Measurements from ENCODE around the gene FBXO31.

DNA sequence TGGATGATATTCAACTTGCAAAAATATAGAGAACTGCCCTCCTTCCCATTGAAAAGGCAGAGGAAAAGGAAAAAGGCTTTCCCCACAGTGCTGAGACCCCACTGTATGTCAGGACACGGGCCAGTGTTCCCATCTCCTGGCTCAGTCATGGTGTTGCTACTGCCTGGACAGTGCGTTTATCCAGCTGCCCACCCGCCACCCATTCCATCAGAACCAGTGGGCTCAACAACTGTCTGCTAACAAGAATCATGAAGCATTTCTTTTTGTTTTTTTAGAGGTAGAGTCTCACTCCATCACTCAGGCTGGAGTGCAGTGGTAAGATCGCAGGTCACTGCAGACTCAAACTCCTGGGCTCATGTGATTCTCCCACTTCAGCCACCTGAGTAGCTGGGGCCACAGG, 11.3 kb downstream of the FBXO31 start:
- TF ChIP-seq, protein P1, sequence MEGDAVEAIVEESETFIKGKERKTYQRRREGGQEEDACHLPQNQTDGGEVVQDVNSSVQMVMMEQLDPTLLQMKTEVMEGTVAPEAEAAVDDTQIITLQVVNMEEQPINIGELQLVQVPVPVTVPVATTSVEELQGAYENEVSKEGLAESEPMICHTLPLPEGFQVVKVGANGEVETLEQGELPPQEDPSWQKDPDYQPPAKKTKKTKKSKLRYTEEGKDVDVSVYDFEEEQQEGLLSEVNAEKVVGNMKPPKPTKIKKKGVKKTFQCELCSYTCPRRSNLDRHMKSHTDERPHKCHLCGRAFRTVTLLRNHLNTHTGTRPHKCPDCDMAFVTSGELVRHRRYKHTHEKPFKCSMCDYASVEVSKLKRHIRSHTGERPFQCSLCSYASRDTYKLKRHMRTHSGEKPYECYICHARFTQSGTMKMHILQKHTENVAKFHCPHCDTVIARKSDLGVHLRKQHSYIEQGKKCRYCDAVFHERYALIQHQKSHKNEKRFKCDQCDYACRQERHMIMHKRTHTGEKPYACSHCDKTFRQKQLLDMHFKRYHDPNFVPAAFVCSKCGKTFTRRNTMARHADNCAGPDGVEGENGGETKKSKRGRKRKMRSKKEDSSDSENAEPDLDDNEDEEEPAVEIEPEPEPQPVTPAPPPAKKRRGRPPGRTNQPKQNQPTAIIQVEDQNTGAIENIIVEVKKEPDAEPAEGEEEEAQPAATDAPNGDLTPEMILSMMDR (IDR thresholded peaks at IDR 0.05), result no peak
- TF ChIP-seq EZH2 (IDR thresholded peaks at IDR 0.05; ENCODE audit: borderline replicate concordance, insufficient read depth, low read depth, low read length, poor library complexity, severe bottlenecking), result no peak
